Type B pancreatic cell (in vitro differentiated cells): ENCODE measurements around the gene PABPN1L. TPM values are rescaled to one million over a fixed set of nuclear protein-coding genes. Genes with fewer than 3 reads are reported as not detected.

ENCODE experiments used
- DNase-seq: peaks from one replicate; pipeline ENCODE4 v3.0.0; 2021; ENCODE audit warnings: mixed read lengths; ENCODE audit not compliant: unreplicated experiment; ENCODE audit errors: extremely low spot score
- H3K27ac Mint-ChIP-seq: 2 replicates; pipeline ENCODE4 v1.8.0; 2021; ENCODE audit warnings: mild to moderate bottlenecking, mixed read lengths
- H3K27me3 Mint-ChIP-seq: 2 replicates; pipeline ENCODE4 v1.8.0; 2021; ENCODE audit warnings: mixed read lengths
- H3K36me3 Mint-ChIP-seq: 2 replicates; pipeline ENCODE4 v1.8.0; 2021; ENCODE audit warnings: mixed read lengths
- H3K4me1 Mint-ChIP-seq: one replicate; pipeline ENCODE4 v1.8.0; 2021; ENCODE audit warnings: mixed read lengths; ENCODE audit not compliant: unreplicated experiment
- H3K4me3 Mint-ChIP-seq: 2 replicates; pipeline ENCODE4 v1.8.0; 2021; ENCODE audit warnings: mild to moderate bottlenecking, mixed read lengths
- H3K9me3 Mint-ChIP-seq: 2 replicates; pipeline ENCODE4 v1.8.0; 2021; ENCODE audit warnings: mixed read lengths
- CTCF ChIP-seq: fragments of 200-600 bp; sonication (generic); conservative IDR thresholded peaks from 2 replicates; pipeline ENCODE4 v1.5.0; 2021; ENCODE audit warnings: antibody characterized with exemption, mild to moderate bottlenecking
- total RNA-seq: library from RNA; stranded (reverse); gene quantifications from 2 replicates; pipeline ENCODE4 v1.2.1, GENCODE V29; 2021; ENCODE audit warnings: low replicate concordance

PABPN1L gene
- total RNA-seq, 1 donor from 2014 or later, result not detected

- Mint-ChIP-seq H3K9me3 (no peaks in the 10 kb centered on the region), H3K36me3 (no peaks in the 10 kb centered on the region), H3K4me1 (peaks cover 8% of the 10 kb centered on the region), H3K27me3 (no peaks in the 10 kb centered on the region), H3K27ac (no peak overlapping the region), H3K4me3 (no peak overlapping the region)
- TF ChIP-seq CTCF, result no peak
- DNase-seq, result no peak
Observed at GRCh38 chr16:88876942-88877526, 10.6 kb upstream of the PABPN1L start.

GRCh38 chr16:88875703-88876234 is 9.3 kb upstream of the PABPN1L start:
- no peaks in the 10 kb centered on the region for H3K27me3 Mint-ChIP-seq
- TF ChIP-seq CTCF, result no peak
- no peak overlapping the region for H3K27ac Mint-ChIP-seq
- no peak overlapping the region for H3K4me3 Mint-ChIP-seq
- peaks cover 8% of the 10 kb centered on the region for H3K4me1 Mint-ChIP-seq
- no peak for DNase-seq
- H3K36me3 Mint-ChIP-seq, result no peaks in the 10 kb centered on the region
- no peaks in the 10 kb centered on the region for H3K9me3 Mint-ChIP-seq

- DNase-seq, result no peak
- Mint-ChIP-seq H3K4me1 (peaks cover 4% of the 10 kb centered on the region), H3K9me3 (no peaks in the 10 kb centered on the region), H3K4me3 (no peak overlapping the region), H3K36me3 (no peaks in the 10 kb centered on the region), H3K27me3 (no peaks in the 10 kb centered on the region), H3K27ac (no peak overlapping the region)
- TF ChIP-seq CTCF, result no peak
Observed at GRCh38 chr16:88874938-88875599, 8.6 kb upstream of the PABPN1L start.

GRCh38 chr16:88872650-88873331 is 6.3 kb upstream of the PABPN1L start:
- no peak for DNase-seq
- no peak for TF ChIP-seq CTCF
- Mint-ChIP-seq H3K4me1 (no peaks in the 10 kb centered on the region), H3K27me3 (no peaks in the 10 kb centered on the region), H3K9me3 (no peaks in the 10 kb centered on the region), H3K4me3 (no peak overlapping the region), H3K27ac (no peak overlapping the region), H3K36me3 (no peaks in the 10 kb centered on the region)

- H3K4me1 Mint-ChIP-seq, result no peaks in the 10 kb centered on the region
- H3K9me3 Mint-ChIP-seq, result no peaks in the 10 kb centered on the region
- H3K27ac Mint-ChIP-seq, result no peak overlapping the region
- no peak for DNase-seq
- TF ChIP-seq CTCF, result no peak
- H3K27me3 Mint-ChIP-seq, result no peaks in the 10 kb centered on the region
- no peak overlapping the region for H3K4me3 Mint-ChIP-seq
- H3K36me3 Mint-ChIP-seq, result no peaks in the 10 kb centered on the region
Observed at GRCh38 chr16:88871730-88872416, 5.4 kb upstream of the PABPN1L start.
